Measurements from ENCODE around the gene NBEA.
A peak's percentile ranks its signal among the peaks of the same experiment; 100 is the strongest.

NBEA gene

GRCh38 chr13:35549481-35549880 lies 607.4 kb downstream of the NBEA start:
- in situ Hi-C loops (cut with HindIII; ENCODE audit: low sequenced_read_pairs), result no loop called here
- no peak overlapping the region for H3K4me3 ChIP-seq (ENCODE audit: low read depth, low read length)
- peak; percentile 70 for DNase-seq (ENCODE audit: low read depth, low spot score)
- TF ChIP-seq CTCF (IDR thresholded peaks at IDR 0.05; ENCODE audit: low read depth, low read length), result no peak

- no peak overlapping the region for H3K4me3 ChIP-seq (ENCODE audit: low read depth, low read length)
- in situ Hi-C loops (cut with HindIII; ENCODE audit: low sequenced_read_pairs), result no loop called here
- peak; percentile 42 for DNase-seq (ENCODE audit: low read depth, low spot score)
- no peak for TF ChIP-seq CTCF (IDR thresholded peaks at IDR 0.05; ENCODE audit: low read depth, low read length)
Measured at GRCh38 chr13:35552172-35552844, 610.2 kb downstream of the NBEA start.

GRCh38 chr13:35554972-35555623 lies 613.0 kb downstream of the NBEA start:
- no peak for DNase-seq (ENCODE audit: low read depth, low spot score)
- H3K4me3 ChIP-seq (ENCODE audit: low read depth, low read length), result no peak overlapping the region
- no peak for TF ChIP-seq CTCF (IDR thresholded peaks at IDR 0.05; ENCODE audit: low read depth, low read length)
- in situ Hi-C loops (cut with HindIII; ENCODE audit: low sequenced_read_pairs), result no loop called here

- no peak for DNase-seq (ENCODE audit: low read depth, low spot score)
- no peak overlapping the region for H3K4me3 ChIP-seq (ENCODE audit: low read depth, low read length)
- in situ Hi-C loops (cut with HindIII; ENCODE audit: low sequenced_read_pairs), result no loop called here
- TF ChIP-seq CTCF (IDR thresholded peaks at IDR 0.05; ENCODE audit: low read depth, low read length), result no peak
Measured at GRCh38 chr13:35557475-35557874, 615.4 kb downstream of the NBEA start.

GRCh38 chr13:35561540-35561939 lies 619.5 kb downstream of the NBEA start:
- in situ Hi-C loops (cut with HindIII; ENCODE audit: low sequenced_read_pairs), result no loop called here
- H3K4me3 ChIP-seq (ENCODE audit: low read depth, low read length), result no peak overlapping the region
- TF ChIP-seq CTCF (IDR thresholded peaks at IDR 0.05; ENCODE audit: low read depth, low read length), result no peak
- DNase-seq (ENCODE audit: low read depth, low spot score), result no peak

- in situ Hi-C loops (cut with HindIII; ENCODE audit: low sequenced_read_pairs), result no loop called here
- TF ChIP-seq CTCF (IDR thresholded peaks at IDR 0.05; ENCODE audit: low read depth, low read length), result no peak
- DNase-seq (ENCODE audit: low read depth, low spot score), result no peak
Measured at GRCh38 chr13:35565273-35565672, 623.2 kb downstream of the NBEA start.

More at GRCh38 chr13:35565273-35565672, 623.2 kb downstream of the NBEA start:
- no peak overlapping the region for H3K4me3 ChIP-seq (ENCODE audit: low read depth, low read length)
